Prostate gland (tissue), 2 donors: ENCODE results near the gene CYB561D2. TPM values are rescaled to one million over a fixed set of nuclear protein-coding genes. Genes with fewer than 3 reads are reported as not detected.
A peak's percentile ranks its signal among the peaks of the same experiment; 100 is the strongest.

Experiments used
- DNase-seq: peaks from one replicate; pipeline ENCODE4 v3.0.0-alpha.2; 2019; ENCODE audit warnings: low spot score
- H3K27ac ChIP-seq, 2 donors: fragments of 200-600 bp; sonication (generic); 2 replicates each; pipeline ENCODE4 v1.5.1; 2017 to 2019
- H3K27me3 ChIP-seq: fragments of 200-600 bp; sonication (generic); replicated peaks from 2 replicates; pipeline ENCODE4 v1.5.1; 2019; ENCODE audit not compliant: insufficient read depth
- H3K36me3 ChIP-seq, 2 donors: fragments of 200-600 bp; sonication (generic); 1 replicate in 1 of 2; 2 replicates in 1 of 2; pipeline versions ENCODE4 v1.5.1 to v1.8.1; 2017 to 2019
- H3K4me1 ChIP-seq: fragments of 200-600 bp; sonication (generic); replicated peaks from 2 replicates; pipeline ENCODE4 v1.5.1; 2019
- H3K4me3 ChIP-seq, 2 donors: fragments of 200-600 bp; sonication (generic); 2 replicates each; pipeline ENCODE4 v1.5.1; 2017 to 2019
- H3K9me3 ChIP-seq: fragments of 200-600 bp; sonication (generic); 2 replicates; pipeline ENCODE4 v1.5.1; 2017
- CTCF ChIP-seq, 4 experiments: fragments of 200-600 bp in 2 of 4; fragments of 450-650 bp in 2 of 4; sonication (generic) in 2 of 4; IDR thresholded peaks; 1 replicate in 3 of 4; 2 replicates in 1 of 4; pipeline ENCODE4 v1.5.1; 2016 to 2019; ENCODE audit warnings: antibody characterized with exemption in 4 of 4, mild to moderate bottlenecking in 2 of 4, moderate library complexity in 2 of 4
- POLR2A ChIP-seq: fragments of 450-650 bp; IDR thresholded peaks from one replicate; pipeline ENCODE4 v1.6.1; 2016; ENCODE audit warnings: antibody characterized with exemption, mild to moderate bottlenecking
- POLR2AphosphoS5 ChIP-seq: sonication (generic); formaldehyde crosslinking; IDR thresholded peaks from one replicate; pipeline ENCODE4 v1.6.1; 2017; ENCODE audit warnings: antibody characterized with exemption
- WGBS: methylation state at CpG from one replicate; pipeline ENCODE4 v1.1.5; 2018; 5-methylcytosine and 5-hydroxymethylcytosine counted together
- intact Hi-C: fragments of 100-400 bp; cut with DNase I; formaldehyde crosslinking; loops from one replicate; pipeline ENCODE4 v1.14.2; 2022
- total RNA-seq, 2 donors: library from RNA; depleted of rRNA; stranded (reverse); fragments of >200 nt; gene quantifications; one replicate each; pipeline ENCODE4 v1.1.0, GENCODE V29; 2016

Gene CYB561D2
- total RNA-seq, 2 donors from 2014 or later = 33.2 to 39.9 TPM

GRCh38 chr3:50357481-50357880 lies 6.8 kb downstream of the CYB561D2 start:
- DNase-seq = no peak
- 85% methylated on average over 1 of the region's 1 CpG for WGBS
- Histone ChIP-seq H3K4me1 (peaks cover 24% of the 10 kb centered on the region), H3K27ac (peak overlapping the region in 1 of 2 donors; percentile 83), H3K4me3 (peak overlapping the region; percentile 68 to 87), H3K36me3 (no peaks in the 10 kb centered on the region), H3K27me3 (no peaks in the 10 kb centered on the region), H3K9me3 (no peaks in the 10 kb centered on the region)
- TF ChIP-seq POLR2AphosphoS5 (no peak), POLR2A (no peak), CTCF (IDR thresholded peaks at IDR 0.05) (no peak)
- intact Hi-C loops = loop anchor here (5.0 to 10.0 kb wide), 2 partner anchors 255 to 1027 kb away; partner anchors contain the start of genes CISH and MANF

GRCh38 chr3:50358355-50358910 lies 7.8 kb downstream of the CYB561D2 start:
- H3K27ac ChIP-seq = peak overlapping the region; percentile 83 to 85
- intact Hi-C loops = loop anchor here (5.0 to 10.0 kb wide), 2 partner anchors 254 to 1026 kb away; partner anchors contain the start of genes CISH and MANF
- H3K36me3 ChIP-seq = no peaks in the 10 kb centered on the region
- no peaks in the 10 kb centered on the region for H3K9me3 ChIP-seq
- TF ChIP-seq POLR2A (no peak), CTCF (IDR thresholded peaks at IDR 0.05) (no peak), POLR2AphosphoS5 (no peak)
- peak overlapping the region; percentile 68 to 87 for H3K4me3 ChIP-seq
- WGBS = 27% methylated on average over 24 of the region's 24 CpGs
- H3K27me3 ChIP-seq = no peaks in the 10 kb centered on the region
- no peak for DNase-seq
- peaks cover 24% of the 10 kb centered on the region for H3K4me1 ChIP-seq

GRCh38 chr3:50358911-50359759 lies 8.5 kb downstream of the CYB561D2 start, which contains the start of gene TMEM115:
Gene TMEM115 (minus strand): TSS chr3:50359521. CDS start chr3:50359063, 458 bp downstream.
- peak; percentile 99 for DNase-seq
- Histone ChIP-seq H3K4me1 (peaks cover 24% of the 10 kb centered on the region), H3K27me3 (no peaks in the 10 kb centered on the region), H3K36me3 (no peaks in the 10 kb centered on the region), H3K27ac (peak within 1 kb of the TSS; percentile 83 to 85), H3K9me3 (no peaks in the 10 kb centered on the region), H3K4me3 (peak within 1 kb of the TSS; percentile 68 to 87)
- WGBS = under 1% methylated on average over 50 of the region's 64 CpGs
- intact Hi-C loops = loop anchor here (5.0 to 10.0 kb wide), 2 partner anchors 253 to 1026 kb away; partner anchors contain the start of genes CISH and MANF
- TF ChIP-seq POLR2A (peak; percentile 57), CTCF (IDR thresholded peaks at IDR 0.05) (peak in 1 of 4 experiments; percentile 21), POLR2AphosphoS5 (peak; percentile 100)

- H3K27me3 ChIP-seq = no peaks in the 10 kb centered on the region
- peak overlapping the region in 1 of 2 donors; percentile 87 for H3K4me3 ChIP-seq
- H3K27ac ChIP-seq = no peak overlapping the region
- no peaks in the 10 kb centered on the region for H3K9me3 ChIP-seq
- H3K4me1 ChIP-seq = peaks cover 29% of the 10 kb centered on the region
- TF ChIP-seq CTCF (IDR thresholded peaks at IDR 0.05) = no peak
- TF ChIP-seq POLR2A = no peak
- TF ChIP-seq POLR2AphosphoS5 = no peak
- intact Hi-C loops = loop anchor here (5.0 to 10.0 kb wide), 2 partner anchors 253 to 1025 kb away; partner anchors contain the start of genes CISH and MANF
- H3K36me3 ChIP-seq = no peaks in the 10 kb centered on the region
- whole genome bisulfite sequencing = 32% methylated on average over 5 of the region's 8 CpGs
- DNase-seq = no peak
Measured at GRCh38 chr3:50359760-50360110, 9.1 kb downstream of the CYB561D2 start.
